Posterior vena cava (tissue), 2 donors: ENCODE results near the gene ZFC3H1. TPM values are rescaled to one million over a fixed set of nuclear protein-coding genes. Genes with fewer than 3 reads are reported as not detected.
"Not testable (repeated sequence)": the region's sequence is repeated elsewhere in the genome, so short reads cannot be mapped to it uniquely, and the experiment has no call there.

ENCODE experiments used
- DNase-seq: peaks from one replicate; pipeline ENCODE4 v3.0.0-alpha.2; 2020; ENCODE audit warnings: low spot score
- intact Hi-C, 2 donors: fragments of 100-400 bp; cut with DNase I; formaldehyde crosslinking; loops; one replicate each; pipeline versions ENCODE4 v1.14.1 to v1.14.2; 2022 to 2023
- long read RNA-seq, 2 donors: library from polyadenylated mRNA; unstranded; transcript quantifications; one replicate each; pipeline ENCODE4 v2.0.0, GENCODE V29; 2020 to 2021
- total RNA-seq, 2 donors: library from RNA; stranded (reverse); fragmentation: NEBNext Ultra II Directional; extraction: Animal tissue kit (Norgen Biotek cat#: 25700); gene quantifications; one replicate each; pipeline ENCODE4 v1.2.1, GENCODE V29; 2021
- donor health status: DM: yes; HTN: yes; CAD: no.
- donor health status: DM: yes; HTN: yes; CAD: no.

ZFC3H1 gene
- 10 to 100 TPM; 47.2 to 47.9 TPM for total RNA-seq
- long read RNA-seq, donor 1, partial matches to known transcripts = 7 of 10 reads
- long read RNA-seq, donor 1, other reads (novel, unspliced or antisense) = 3 of 10 reads
- long read RNA-seq, donor 2, transcript ZFC3H1-206 (2 exons, 1,771 nt) = major isoform, 15 of 51 reads
- long read RNA-seq, donor 2, partial matches to known transcripts = 34 of 51 reads
- long read RNA-seq, donor 2, other reads (novel, unspliced or antisense) = 2 of 51 reads

GRCh38 chr12:71663561-71664410 is at the start of gene ZFC3H1, which contains the start of gene THAP2:
TSS of gene ZFC3H1 (minus strand) at chr12:71663848. CDS start at chr12:71663610, 238 bp downstream.
TSS of gene THAP2 (plus strand) at chr12:71664301. CDS start at chr12:71664510, 209 bp downstream.
- peak; percentile 97 for DNase-seq
- intact Hi-C loops = no loop called here

- intact Hi-C loops = no loop called here
- DNase-seq = no peak
Measured at GRCh38 chr12:71710276-71711125, 46.9 kb upstream of the ZFC3H1 start.

GRCh38 chr12:71708658-71709057 is 45.0 kb upstream of the ZFC3H1 start:
- DNase-seq = no peak
- intact Hi-C loops = no loop called here

GRCh38 chr12:71704920-71705319 is 41.3 kb upstream of the ZFC3H1 start:
- DNase-seq = no peak

GRCh38 chr12:71703206-71703605 is 39.6 kb upstream of the ZFC3H1 start:
- intact Hi-C loops = no loop called here
- DNase-seq = no peak

More at GRCh38 chr12:71704920-71705319, 41.3 kb upstream of the ZFC3H1 start:
- intact Hi-C loops = no loop called here

GRCh38 chr12:71702590-71702989 is 38.9 kb upstream of the ZFC3H1 start:
- intact Hi-C loops = no loop called here
- no peak for DNase-seq

GRCh38 chr12:71702181-71702580 is 38.5 kb upstream of the ZFC3H1 start:
- not testable (repeated sequence) for DNase-seq

GRCh38 chr12:71695782-71696181 is 32.1 kb upstream of the ZFC3H1 start:
- intact Hi-C loops = no loop called here
- DNase-seq = no peak

More at GRCh38 chr12:71702181-71702580, 38.5 kb upstream of the ZFC3H1 start:
- intact Hi-C loops = not testable (repeated sequence)

GRCh38 chr12:71694099-71694820 is 30.6 kb upstream of the ZFC3H1 start:
- no peak for DNase-seq
- intact Hi-C loops = no loop called here

GRCh38 chr12:71693651-71694050 is 30.0 kb upstream of the ZFC3H1 start:
- intact Hi-C loops, DNase-seq: not testable (repeated sequence)

- intact Hi-C loops = no loop called here
- DNase-seq = no peak
Measured at GRCh38 chr12:71693126-71693525, 29.5 kb upstream of the ZFC3H1 start.

GRCh38 chr12:71691504-71692129 is 28.0 kb upstream of the ZFC3H1 start:
- no peak for DNase-seq
- intact Hi-C loops = no loop called here

GRCh38 chr12:71688961-71689570 is 25.4 kb upstream of the ZFC3H1 start:
- intact Hi-C loops = no loop called here
- no peak for DNase-seq

GRCh38 chr12:71687172-71687571 is 23.5 kb upstream of the ZFC3H1 start:
- not testable (repeated sequence) for DNase-seq
- intact Hi-C loops = loop anchor here in 1 of 2 donors (2.0 kb wide), 1 partner anchor 68 kb away; the partner anchor contains the start of gene RAB21

GRCh38 chr12:71686658-71687025 is 23.0 kb upstream of the ZFC3H1 start:
- intact Hi-C loops = loop anchor here in 1 of 2 donors (2.0 kb wide), 1 partner anchor 68 kb away; the partner anchor contains the start of gene RAB21
- DNase-seq = no peak

- DNase-seq = peak; percentile 97
- intact Hi-C loops = loop anchor here in 1 of 2 donors (2.0 kb wide), 1 partner anchor 69 kb away; the partner anchor contains the start of gene RAB21
Measured at GRCh38 chr12:71685914-71686657, 22.4 kb upstream of the ZFC3H1 start, which contains the start of gene TMEM19. TSS of gene TMEM19 (plus strand) at chr12:71686082. CDS start at chr12:71686681, 599 bp downstream.

- no peak for DNase-seq
- intact Hi-C loops = no loop called here
Measured at GRCh38 chr12:71685312-71685906, 21.8 kb upstream of the ZFC3H1 start.
